ENCODE results near the gene LONRF3.

LONRF3 gene

GRCh38 chrX:118976599-118977340, 2.4 kb downstream of the LONRF3 start:
- H3K79me1 ChIP-seq (ENCODE audit: low read length) = no peaks in the 10 kb centered on the region
- no peak overlapping the region for H2BK5ac ChIP-seq (ENCODE audit: low read depth, low read length, poor library complexity)
- no peak overlapping the region for H3K14ac ChIP-seq (ENCODE audit: low read length)
- H2BK120ac ChIP-seq (ENCODE audit: insufficient read depth, low read length, poor library complexity) = no peak overlapping the region
- peak; percentile 12 to 25 for DNase-seq
- H3K27ac ChIP-seq (ENCODE audit: low read depth, low read length) = no peak overlapping the region
- H4K91ac ChIP-seq (ENCODE audit: low read depth, low read length) = no peak overlapping the region
- no peak overlapping the region for H2AK5ac ChIP-seq (ENCODE audit: low read length)
- no peak overlapping the region for H3K4ac ChIP-seq (ENCODE audit: low read depth, low read length)
- no peaks in the 10 kb centered on the region for H3K36me3 ChIP-seq (ENCODE audit: control insufficient read depth in 1 of 2, insufficient read depth in 2 of 2, low read length in 2 of 2)
- peaks cover 37% of the 10 kb centered on the region for H3K27me3 ChIP-seq (ENCODE audit: insufficient read depth, low read length)
- no peak overlapping the region for H4K12ac ChIP-seq (ENCODE audit: low read depth, low read length)
- H3K18ac ChIP-seq (ENCODE audit: low read length) = no peak overlapping the region
- no peak overlapping the region for H2BK12ac ChIP-seq (ENCODE audit: low read length)
- no peak overlapping the region for H2AFZ ChIP-seq (ENCODE audit: insufficient read depth, low read length, poor library complexity)
- WGBS (ENCODE audit: extremely low coverage, insufficient coverage, insufficient read length) = no CpG with 5 or more reads among the region's 17 CpGs
- H3K4me2 ChIP-seq (ENCODE audit: low read length) = peak overlapping the region; percentile 62
- no peaks in the 10 kb centered on the region for H3K9me3 ChIP-seq (ENCODE audit: insufficient read depth, low read depth, low read length)
- no peaks in the 10 kb centered on the region for H3K79me2 ChIP-seq (ENCODE audit: control insufficient read depth, insufficient read depth, low read length, poor library complexity)
- no peak overlapping the region for H3K4me3 ChIP-seq (ENCODE audit: low read depth, low read length)
- no peak overlapping the region for H4K8ac ChIP-seq (ENCODE audit: low read depth, low read length)
- no peak overlapping the region for H3K23ac ChIP-seq (ENCODE audit: low read length)
- H3K9ac ChIP-seq (ENCODE audit: low read length) = no peak overlapping the region
- H3K4me1 ChIP-seq (ENCODE audit: control insufficient read depth in 1 of 2, insufficient read depth in 2 of 2, low read length in 2 of 2) = peaks cover 4 to 14% of the 10 kb centered on the region in 2 experiments

DNA sequence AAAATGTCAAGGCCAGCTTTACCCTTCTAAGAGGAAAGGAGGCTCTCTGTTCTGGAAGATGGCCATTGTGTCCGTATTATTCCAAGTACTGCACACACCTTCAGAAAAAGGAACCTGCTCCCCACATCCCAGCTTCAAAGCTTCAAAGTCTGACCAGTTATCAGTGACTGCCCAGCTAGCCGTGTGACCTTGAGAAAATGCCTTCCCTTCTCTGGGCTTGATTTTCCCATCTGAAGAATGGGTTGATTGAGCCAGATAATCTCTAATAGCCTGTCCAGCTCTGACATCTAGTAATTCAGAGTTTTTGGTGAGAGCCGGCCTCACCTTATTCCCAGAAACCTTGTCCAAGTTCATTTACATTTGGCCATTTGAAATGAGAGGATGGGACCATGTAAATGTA, 3.0 kb downstream of the LONRF3 start:
- Histone ChIP-seq H3K4me1 (ENCODE audit: control insufficient read depth in 1 of 2, insufficient read depth in 2 of 2, low read length in 2 of 2) (peaks cover 4 to 14% of the 10 kb centered on the region in 2 experiments), H2AFZ (ENCODE audit: insufficient read depth, low read length, poor library complexity) (no peak overlapping the region), H3K23ac (ENCODE audit: low read length) (no peak overlapping the region), H2BK120ac (ENCODE audit: insufficient read depth, low read length, poor library complexity) (no peak overlapping the region), H4K91ac (ENCODE audit: low read depth, low read length) (no peak overlapping the region), H3K4me2 (ENCODE audit: low read length) (no peak overlapping the region), H4K8ac (ENCODE audit: low read depth, low read length) (no peak overlapping the region), H3K9ac (ENCODE audit: low read length) (no peak overlapping the region), H3K79me1 (ENCODE audit: low read length) (no peaks in the 10 kb centered on the region), H3K9me3 (ENCODE audit: insufficient read depth, low read depth, low read length) (no peaks in the 10 kb centered on the region), H3K14ac (ENCODE audit: low read length) (no peak overlapping the region), H3K27ac (ENCODE audit: low read depth, low read length) (no peak overlapping the region), H4K12ac (ENCODE audit: low read depth, low read length) (no peak overlapping the region), H2AK5ac (ENCODE audit: low read length) (no peak overlapping the region), H3K79me2 (ENCODE audit: control insufficient read depth, insufficient read depth, low read length, poor library complexity) (no peaks in the 10 kb centered on the region), H3K27me3 (ENCODE audit: insufficient read depth, low read length) (peaks cover 37% of the 10 kb centered on the region), H3K36me3 (ENCODE audit: control insufficient read depth in 1 of 2, insufficient read depth in 2 of 2, low read length in 2 of 2) (no peaks in the 10 kb centered on the region), H2BK12ac (ENCODE audit: low read length) (no peak overlapping the region), H3K4me3 (ENCODE audit: low read depth, low read length) (no peak overlapping the region), H2BK5ac (ENCODE audit: low read depth, low read length, poor library complexity) (no peak overlapping the region), H3K4ac (ENCODE audit: low read depth, low read length) (no peak overlapping the region), H3K18ac (ENCODE audit: low read length) (no peak overlapping the region)
- DNase-seq = no peak
- WGBS (ENCODE audit: extremely low coverage, insufficient coverage, insufficient read length) = no CpG with 5 or more reads among the region's 3 CpGs

DNA sequence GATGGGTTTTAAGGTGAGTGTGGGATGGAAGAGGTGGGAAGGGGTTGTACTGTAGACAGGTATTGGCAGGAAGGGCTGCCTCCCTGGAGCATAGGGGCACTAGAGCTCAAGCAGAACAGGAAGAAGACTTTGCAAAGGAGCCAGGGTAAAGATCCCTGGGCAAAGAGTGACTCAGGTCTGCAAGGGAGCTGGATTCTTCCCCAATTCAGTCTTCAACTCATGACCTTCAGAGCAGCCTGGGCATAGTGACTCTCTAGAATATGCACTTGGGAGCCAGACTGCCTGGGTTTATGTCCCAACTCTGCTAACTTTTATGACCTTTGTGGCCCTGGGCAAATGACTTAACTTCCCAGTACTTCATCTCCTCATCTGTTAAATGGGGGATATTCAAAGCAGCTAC, 4.0 kb downstream of the LONRF3 start:
- no peak overlapping the region for H2AK5ac ChIP-seq (ENCODE audit: low read length)
- H3K18ac ChIP-seq (ENCODE audit: low read length) = no peak overlapping the region
- no peak overlapping the region for H3K23ac ChIP-seq (ENCODE audit: low read length)
- peak; percentile 2 to 8 for DNase-seq
- no peak overlapping the region for H3K4ac ChIP-seq (ENCODE audit: low read depth, low read length)
- no peak overlapping the region for H2AFZ ChIP-seq (ENCODE audit: insufficient read depth, low read length, poor library complexity)
- peaks cover 4 to 14% of the 10 kb centered on the region in 2 experiments for H3K4me1 ChIP-seq (ENCODE audit: control insufficient read depth in 1 of 2, insufficient read depth in 2 of 2, low read length in 2 of 2)
- H2BK12ac ChIP-seq (ENCODE audit: low read length) = no peak overlapping the region
- no peak overlapping the region for H3K14ac ChIP-seq (ENCODE audit: low read length)
- H3K9ac ChIP-seq (ENCODE audit: low read length) = no peak overlapping the region
- no peak overlapping the region for H2BK120ac ChIP-seq (ENCODE audit: insufficient read depth, low read length, poor library complexity)
- H4K12ac ChIP-seq (ENCODE audit: low read depth, low read length) = no peak overlapping the region
- H3K79me2 ChIP-seq (ENCODE audit: control insufficient read depth, insufficient read depth, low read length, poor library complexity) = no peaks in the 10 kb centered on the region
- no peaks in the 10 kb centered on the region for H3K9me3 ChIP-seq (ENCODE audit: insufficient read depth, low read depth, low read length)
- peaks cover 32% of the 10 kb centered on the region for H3K27me3 ChIP-seq (ENCODE audit: insufficient read depth, low read length)
- no peak overlapping the region for H4K8ac ChIP-seq (ENCODE audit: low read depth, low read length)
- H3K4me3 ChIP-seq (ENCODE audit: low read depth, low read length) = no peak overlapping the region
- H3K27ac ChIP-seq (ENCODE audit: low read depth, low read length) = no peak overlapping the region
- H4K91ac ChIP-seq (ENCODE audit: low read depth, low read length) = no peak overlapping the region
- no peaks in the 10 kb centered on the region for H3K79me1 ChIP-seq (ENCODE audit: low read length)
- no peak overlapping the region for H3K4me2 ChIP-seq (ENCODE audit: low read length)
- no peak overlapping the region for H2BK5ac ChIP-seq (ENCODE audit: low read depth, low read length, poor library complexity)
- H3K36me3 ChIP-seq (ENCODE audit: control insufficient read depth in 1 of 2, insufficient read depth in 2 of 2, low read length in 2 of 2) = no peaks in the 10 kb centered on the region

GRCh38 chrX:118980761-118981160, 6.3 kb downstream of the LONRF3 start:
- no peak overlapping the region for H3K4me2 ChIP-seq (ENCODE audit: low read length)
- no peak overlapping the region for H4K91ac ChIP-seq (ENCODE audit: low read depth, low read length)
- no peak overlapping the region for H2BK120ac ChIP-seq (ENCODE audit: insufficient read depth, low read length, poor library complexity)
- H3K9me3 ChIP-seq (ENCODE audit: insufficient read depth, low read depth, low read length) = no peaks in the 10 kb centered on the region
- no peak overlapping the region for H2BK5ac ChIP-seq (ENCODE audit: low read depth, low read length, poor library complexity)
- no peaks in the 10 kb centered on the region for H3K36me3 ChIP-seq (ENCODE audit: control insufficient read depth in 1 of 2, insufficient read depth in 2 of 2, low read length in 2 of 2)
- no peak overlapping the region for H2AK5ac ChIP-seq (ENCODE audit: low read length)
- no peak for DNase-seq
- no peak overlapping the region for H3K9ac ChIP-seq (ENCODE audit: low read length)
- no peak overlapping the region for H2AFZ ChIP-seq (ENCODE audit: insufficient read depth, low read length, poor library complexity)
- peaks cover 11% of the 10 kb centered on the region for H3K27me3 ChIP-seq (ENCODE audit: insufficient read depth, low read length)
- H3K79me2 ChIP-seq (ENCODE audit: control insufficient read depth, insufficient read depth, low read length, poor library complexity) = no peaks in the 10 kb centered on the region
- no peaks in the 10 kb centered on the region for H3K79me1 ChIP-seq (ENCODE audit: low read length)
- no peak overlapping the region for H2BK12ac ChIP-seq (ENCODE audit: low read length)
- no peak overlapping the region for H3K4me3 ChIP-seq (ENCODE audit: low read depth, low read length)
- peaks cover 0 to 5% of the 10 kb centered on the region in 2 experiments for H3K4me1 ChIP-seq (ENCODE audit: control insufficient read depth in 1 of 2, insufficient read depth in 2 of 2, low read length in 2 of 2)
- H3K23ac ChIP-seq (ENCODE audit: low read length) = no peak overlapping the region
- no peak overlapping the region for H3K4ac ChIP-seq (ENCODE audit: low read depth, low read length)
- no peak overlapping the region for H4K12ac ChIP-seq (ENCODE audit: low read depth, low read length)
- no peak overlapping the region for H3K14ac ChIP-seq (ENCODE audit: low read length)
- no peak overlapping the region for H4K8ac ChIP-seq (ENCODE audit: low read depth, low read length)
- no peak overlapping the region for H3K18ac ChIP-seq (ENCODE audit: low read length)
- WGBS (ENCODE audit: extremely low coverage, insufficient coverage, insufficient read length) = no CpG with 5 or more reads among the region's 1 CpG
- no peak overlapping the region for H3K27ac ChIP-seq (ENCODE audit: low read depth, low read length)

All from trophoblast cell (in vitro differentiated cells and primary cell).